ENCODE measurements around the gene FRMD1. TPM values are rescaled to one million over a fixed set of nuclear protein-coding genes. Genes with fewer than 3 reads are reported as not detected.

Gene FRMD1
- total RNA-seq, 1 experiment from 2014 or later: not detected

- no peak for DNase-seq (ENCODE audit: low read depth, low spot score)
- H3K4me1 ChIP-seq (ENCODE audit: control insufficient read depth in 1 of 2, insufficient read depth in 2 of 2, low read length in 2 of 2): peaks cover 0 to 19% of the 10 kb centered on the region in 2 experiments; a peak in 3 of 4 replicates
- no peaks in the 10 kb centered on the region for H3K9me2 ChIP-seq (ENCODE audit: insufficient read depth)
- H2AFZ ChIP-seq (ENCODE audit: low read depth, low read length, poor library complexity, severe bottlenecking): peak overlapping the region; percentile 37
- peak overlapping the region; percentile 20 to 22; a peak in 3 of 4 replicates for H3K4me3 ChIP-seq (replicated peaks in 1 of 2; ENCODE audit: low read depth in 1 of 2, low read length in 2 of 2)
- TF ChIP-seq RAD21 (IDR thresholded peaks at IDR 0.05; ENCODE audit: low read depth): no peak
- TF ChIP-seq SP1 (IDR thresholded peaks at IDR 0.05; ENCODE audit: low read depth): no peak
- TF ChIP-seq EGR1 (IDR thresholded peaks at IDR 0.05; ENCODE audit: low read depth): no peak
- TF ChIP-seq CBX3 (IDR thresholded peaks at IDR 0.05; ENCODE audit: low read depth): no peak
- TF ChIP-seq CEBPB (IDR thresholded peaks at IDR 0.05; ENCODE audit: low read depth): no peak
- no peak for TF ChIP-seq FOSL1 (IDR thresholded peaks at IDR 0.05; ENCODE audit: low read depth)
- no peak for TF ChIP-seq TCF7L2 (IDR thresholded peaks at IDR 0.05; ENCODE audit: borderline replicate concordance, extremely low read depth, insufficient read depth, insufficient read length)
- TF ChIP-seq YY1 (IDR thresholded peaks at IDR 0.05; ENCODE audit: extremely low read depth, insufficient replicate concordance, low read depth, low read length): no peak
- TF ChIP-seq, protein P1, sequence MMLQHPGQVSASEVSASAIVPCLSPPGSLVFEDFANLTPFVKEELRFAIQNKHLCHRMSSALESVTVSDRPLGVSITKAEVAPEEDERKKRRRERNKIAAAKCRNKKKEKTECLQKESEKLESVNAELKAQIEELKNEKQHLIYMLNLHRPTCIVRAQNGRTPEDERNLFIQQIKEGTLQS (IDR thresholded peaks at IDR 0.05): no peak
- no peak for TF ChIP-seq POLR2A (IDR thresholded peaks at IDR 0.05; ENCODE audit: borderline replicate concordance, extremely low read depth, insufficient read depth, insufficient read length)
- TF ChIP-seq JUND (IDR thresholded peaks at IDR 0.05): no peak
- TF ChIP-seq, protein P2, sequence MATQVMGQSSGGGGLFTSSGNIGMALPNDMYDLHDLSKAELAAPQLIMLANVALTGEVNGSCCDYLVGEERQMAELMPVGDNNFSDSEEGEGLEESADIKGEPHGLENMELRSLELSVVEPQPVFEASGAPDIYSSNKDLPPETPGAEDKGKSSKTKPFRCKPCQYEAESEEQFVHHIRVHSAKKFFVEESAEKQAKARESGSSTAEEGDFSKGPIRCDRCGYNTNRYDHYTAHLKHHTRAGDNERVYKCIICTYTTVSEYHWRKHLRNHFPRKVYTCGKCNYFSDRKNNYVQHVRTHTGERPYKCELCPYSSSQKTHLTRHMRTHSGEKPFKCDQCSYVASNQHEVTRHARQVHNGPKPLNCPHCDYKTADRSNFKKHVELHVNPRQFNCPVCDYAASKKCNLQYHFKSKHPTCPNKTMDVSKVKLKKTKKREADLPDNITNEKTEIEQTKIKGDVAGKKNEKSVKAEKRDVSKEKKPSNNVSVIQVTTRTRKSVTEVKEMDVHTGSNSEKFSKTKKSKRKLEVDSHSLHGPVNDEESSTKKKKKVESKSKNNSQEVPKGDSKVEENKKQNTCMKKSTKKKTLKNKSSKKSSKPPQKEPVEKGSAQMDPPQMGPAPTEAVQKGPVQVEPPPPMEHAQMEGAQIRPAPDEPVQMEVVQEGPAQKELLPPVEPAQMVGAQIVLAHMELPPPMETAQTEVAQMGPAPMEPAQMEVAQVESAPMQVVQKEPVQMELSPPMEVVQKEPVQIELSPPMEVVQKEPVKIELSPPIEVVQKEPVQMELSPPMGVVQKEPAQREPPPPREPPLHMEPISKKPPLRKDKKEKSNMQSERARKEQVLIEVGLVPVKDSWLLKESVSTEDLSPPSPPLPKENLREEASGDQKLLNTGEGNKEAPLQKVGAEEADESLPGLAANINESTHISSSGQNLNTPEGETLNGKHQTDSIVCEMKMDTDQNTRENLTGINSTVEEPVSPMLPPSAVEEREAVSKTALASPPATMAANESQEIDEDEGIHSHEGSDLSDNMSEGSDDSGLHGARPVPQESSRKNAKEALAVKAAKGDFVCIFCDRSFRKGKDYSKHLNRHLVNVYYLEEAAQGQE (IDR thresholded peaks at IDR 0.05; ENCODE audit: low read depth): no peak
- no peak for TF ChIP-seq EZH2phosphoT487 (IDR thresholded peaks at IDR 0.05; ENCODE audit: borderline replicate concordance)
- no peak for TF ChIP-seq EZH2 (IDR thresholded peaks at IDR 0.05)
- no peak for TF ChIP-seq ZBTB33 (IDR thresholded peaks at IDR 0.05; ENCODE audit: extremely low read depth, insufficient replicate concordance, low read length)
- TF ChIP-seq, protein P3, sequence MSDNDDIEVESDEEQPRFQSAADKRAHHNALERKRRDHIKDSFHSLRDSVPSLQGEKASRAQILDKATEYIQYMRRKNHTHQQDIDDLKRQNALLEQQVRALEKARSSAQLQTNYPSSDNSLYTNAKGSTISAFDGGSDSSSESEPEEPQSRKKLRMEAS (IDR thresholded peaks at IDR 0.05): no peak
- no peak overlapping the region for H3K27ac ChIP-seq (ENCODE audit: low read depth, low read length)
- H3K4me2 ChIP-seq (ENCODE audit: low read length): peak overlapping the region; percentile 67
- peak; percentile 32 for ATAC-seq
- BruUV-seq (replicated peaks): no TSS peak
- RAD21 ChIA-PET (ENCODE audit: low non-redundant PET in 1 of 2, low total read pairs in 2 of 2, uncharacterized antibody in 2 of 2, unreplicated experiment in 2 of 2): no interaction called here
- no peaks in the 10 kb centered on the region for H3K36me3 ChIP-seq (ENCODE audit: control insufficient read depth in 1 of 2, insufficient read depth in 2 of 2, low read length in 2 of 2)
- H4K20me1 ChIP-seq (ENCODE audit: insufficient read depth): no peaks in the 10 kb centered on the region
- POLR2A ChIA-PET: no interaction called here
- H3K79me2 ChIP-seq (ENCODE audit: insufficient read depth, low read length): no peaks in the 10 kb centered on the region
- H3K27me3 ChIP-seq (ENCODE audit: insufficient read depth, low read length): peaks cover 6% of the 10 kb centered on the region; the same call in 1 of the 2 replicates
- CTCF ChIA-PET: no interaction called here
- no peak overlapping the region for H3K9ac ChIP-seq (ENCODE audit: low read length)
- intact Hi-C loops (cut with micrococcal nuclease): no loop called here
- H3K9me3 ChIP-seq (ENCODE audit: control insufficient read depth in 1 of 2, insufficient read depth in 1 of 2, low read depth in 1 of 2, low read length in 2 of 2): no peaks in the 10 kb centered on the region
These were observed 43.1 kb downstream of the FRMD1 start for GRCh38 chr6:168035661-168036545.

Measured in HCT116 (cell line).